Measurements from ENCODE around the gene LRFN5. TPM values are rescaled to one million over a fixed set of nuclear protein-coding genes. Genes with fewer than 3 reads are reported as not detected.

LRFN5 gene
- total RNA-seq, 4 donors from 2014 or later, result 2.9 to 9.3 (median 5.0) TPM

DNA sequence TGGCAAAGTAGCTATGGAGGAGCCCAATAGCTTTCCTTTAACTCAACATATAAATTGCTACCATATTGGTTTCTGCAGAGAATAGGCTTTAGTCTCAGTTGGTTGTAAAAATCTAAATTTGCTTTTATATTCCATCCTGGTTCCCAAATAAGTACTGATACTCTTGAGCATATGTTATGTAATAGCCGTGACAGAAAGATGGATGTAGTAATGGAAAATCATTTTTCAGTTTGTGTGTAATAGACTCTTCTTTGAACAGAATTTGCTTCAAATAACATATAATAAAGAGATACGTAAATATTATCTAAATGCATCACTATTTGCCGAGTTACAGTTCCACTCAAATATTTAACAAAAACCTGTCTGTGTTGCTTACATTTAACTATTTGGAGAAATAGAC, 271.6 kb downstream of the LRFN5 start:
- Histone ChIP-seq H3K4me3 (no peak overlapping the region), H3K9me3 (no peaks in the 10 kb centered on the region), H3K27me3 (no peaks in the 10 kb centered on the region), H3K4me1 (peaks cover 0 to 5% (median 0%) of the 10 kb centered on the region in 3 donors), H3K36me3 (no peaks in the 10 kb centered on the region), H3K27ac (no peak overlapping the region)
- WGBS, 2 donors (ENCODE audit: low coverage in 1 of 2), result 76 to 80% methylated on average over 3 of the region's 3 CpGs
- TF ChIP-seq POLR2AphosphoS5 (IDR thresholded peaks at IDR 0.05), result no peak
- TF ChIP-seq POLR2A (IDR thresholded peaks at IDR 0.05), result no peak
- TF ChIP-seq EP300 (IDR thresholded peaks at IDR 0.05), result no peak
- TF ChIP-seq, protein P1, sequence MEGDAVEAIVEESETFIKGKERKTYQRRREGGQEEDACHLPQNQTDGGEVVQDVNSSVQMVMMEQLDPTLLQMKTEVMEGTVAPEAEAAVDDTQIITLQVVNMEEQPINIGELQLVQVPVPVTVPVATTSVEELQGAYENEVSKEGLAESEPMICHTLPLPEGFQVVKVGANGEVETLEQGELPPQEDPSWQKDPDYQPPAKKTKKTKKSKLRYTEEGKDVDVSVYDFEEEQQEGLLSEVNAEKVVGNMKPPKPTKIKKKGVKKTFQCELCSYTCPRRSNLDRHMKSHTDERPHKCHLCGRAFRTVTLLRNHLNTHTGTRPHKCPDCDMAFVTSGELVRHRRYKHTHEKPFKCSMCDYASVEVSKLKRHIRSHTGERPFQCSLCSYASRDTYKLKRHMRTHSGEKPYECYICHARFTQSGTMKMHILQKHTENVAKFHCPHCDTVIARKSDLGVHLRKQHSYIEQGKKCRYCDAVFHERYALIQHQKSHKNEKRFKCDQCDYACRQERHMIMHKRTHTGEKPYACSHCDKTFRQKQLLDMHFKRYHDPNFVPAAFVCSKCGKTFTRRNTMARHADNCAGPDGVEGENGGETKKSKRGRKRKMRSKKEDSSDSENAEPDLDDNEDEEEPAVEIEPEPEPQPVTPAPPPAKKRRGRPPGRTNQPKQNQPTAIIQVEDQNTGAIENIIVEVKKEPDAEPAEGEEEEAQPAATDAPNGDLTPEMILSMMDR (IDR thresholded peaks at IDR 0.05), result no peak
- ATAC-seq, result no peak

DNA sequence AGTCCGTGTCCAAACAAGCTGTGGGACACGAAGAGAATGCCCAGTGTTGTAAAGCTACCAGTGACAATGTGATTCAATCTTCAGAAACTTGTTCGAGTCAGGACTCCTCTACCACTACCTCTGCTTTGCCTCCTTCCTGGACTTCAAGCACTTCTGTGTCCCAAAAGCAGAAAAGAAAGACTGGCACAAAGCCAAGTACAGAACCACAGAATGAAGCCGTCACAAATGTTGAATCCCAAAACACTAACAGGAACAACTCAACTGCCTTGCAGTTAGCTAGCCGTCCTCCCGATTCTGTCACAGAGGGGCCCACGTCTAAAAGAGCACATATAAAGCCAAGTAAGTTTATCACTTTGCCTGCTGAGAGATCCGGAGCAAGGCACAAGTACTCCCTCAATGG, 284.9 kb downstream of the LRFN5 start:
- no peaks in the 10 kb centered on the region for H3K27me3 ChIP-seq
- 67% methylated on average over 7 to 8 of the region's 8 CpGs for WGBS, 2 donors (ENCODE audit: low coverage in 1 of 2)
- H3K27ac ChIP-seq, result no peak overlapping the region
- no peaks in the 10 kb centered on the region for H3K9me3 ChIP-seq
- TF ChIP-seq POLR2A (IDR thresholded peaks at IDR 0.05), result no peak
- TF ChIP-seq POLR2AphosphoS5 (IDR thresholded peaks at IDR 0.05), result no peak
- TF ChIP-seq, protein P1 (IDR thresholded peaks at IDR 0.05), result no peak
- no peak for TF ChIP-seq EP300 (IDR thresholded peaks at IDR 0.05)
- no peak for ATAC-seq
- no peak overlapping the region for H3K4me3 ChIP-seq
- no peaks in the 10 kb centered on the region for H3K4me1 ChIP-seq
- H3K36me3 ChIP-seq, result no peaks in the 10 kb centered on the region

DNA sequence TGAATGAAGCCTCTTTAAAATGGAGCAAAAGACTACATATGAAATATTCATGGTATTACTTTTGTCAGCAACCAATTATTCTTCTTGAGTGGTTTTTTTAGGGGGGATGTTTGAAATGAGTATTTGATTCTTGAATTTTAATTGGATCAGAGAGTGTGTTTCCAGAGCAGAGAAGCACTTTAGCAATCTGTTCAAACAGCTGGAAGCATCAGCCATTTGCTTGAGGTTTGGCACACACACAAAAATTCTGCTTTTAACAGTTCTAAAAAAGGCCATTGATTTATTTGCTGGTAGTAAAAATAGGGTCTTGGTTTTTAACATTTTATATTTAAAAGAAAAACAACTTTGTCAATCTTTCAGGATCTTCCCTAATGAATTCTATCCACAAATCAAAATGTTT, 292.7 kb downstream of the LRFN5 start:
- TF ChIP-seq, protein P1 (IDR thresholded peaks at IDR 0.05), result no peak
- TF ChIP-seq POLR2AphosphoS5 (IDR thresholded peaks at IDR 0.05) (no peak), POLR2A (IDR thresholded peaks at IDR 0.05) (no peak), EP300 (IDR thresholded peaks at IDR 0.05) (no peak)
- Histone ChIP-seq H3K9me3 (no peaks in the 10 kb centered on the region), H3K27ac (no peak overlapping the region), H3K27me3 (no peaks in the 10 kb centered on the region), H3K4me3 (no peak overlapping the region), H3K4me1 (no peaks in the 10 kb centered on the region), H3K36me3 (no peaks in the 10 kb centered on the region)
- ATAC-seq, result no peak

DNA sequence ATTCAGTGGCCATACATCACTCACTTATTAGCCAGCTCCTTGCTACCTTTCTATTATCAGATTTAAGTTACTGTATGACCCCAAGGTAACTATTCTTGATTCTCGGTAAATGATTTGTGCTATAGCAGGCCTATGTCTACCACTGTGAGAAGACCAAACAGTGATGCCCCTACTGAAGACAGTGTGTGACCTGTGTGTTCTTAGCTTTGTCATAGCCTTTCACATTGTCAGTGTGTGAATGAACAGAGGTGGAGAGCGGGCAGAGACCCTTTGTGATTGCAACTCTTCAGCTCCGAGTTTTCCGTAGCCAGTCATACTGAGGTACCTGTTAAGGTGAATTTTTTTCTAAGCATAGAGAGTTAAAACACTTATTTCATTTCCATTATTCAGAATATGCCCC, 294.0 kb downstream of the LRFN5 start:
- Histone ChIP-seq H3K27me3 (no peaks in the 10 kb centered on the region), H3K36me3 (no peaks in the 10 kb centered on the region), H3K9me3 (no peaks in the 10 kb centered on the region), H3K4me3 (no peak overlapping the region), H3K27ac (no peak overlapping the region), H3K4me1 (no peaks in the 10 kb centered on the region)
- 96 to 100% methylated on average over 3 to 4 of the region's 4 CpGs for WGBS, 2 donors (ENCODE audit: low coverage in 1 of 2)
- TF ChIP-seq POLR2AphosphoS5 (IDR thresholded peaks at IDR 0.05) (no peak), EP300 (IDR thresholded peaks at IDR 0.05) (no peak), POLR2A (IDR thresholded peaks at IDR 0.05) (no peak)
- TF ChIP-seq, protein P1 (IDR thresholded peaks at IDR 0.05), result no peak
- no peak for ATAC-seq

DNA sequence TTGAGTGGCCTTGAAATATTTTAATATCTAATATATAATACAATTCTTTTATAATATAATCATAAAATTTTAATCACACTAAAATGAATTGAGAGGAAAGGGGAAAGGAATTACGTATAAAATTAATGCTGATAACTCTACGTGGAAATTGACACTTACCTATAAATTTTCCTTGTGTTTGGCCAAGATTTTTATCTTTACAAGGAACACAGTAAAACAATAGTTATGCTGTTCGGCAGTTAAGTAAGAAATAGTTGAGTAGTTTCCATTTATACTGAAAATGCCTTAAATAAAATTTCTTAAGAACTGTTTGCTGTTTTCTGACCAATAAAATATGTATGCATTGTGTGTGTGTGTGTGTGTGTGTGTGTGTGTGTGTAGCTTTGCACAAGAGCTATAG, 294.4 kb downstream of the LRFN5 start:
- Histone ChIP-seq H3K4me3 (no peak overlapping the region), H3K27ac (no peak overlapping the region), H3K36me3 (no peaks in the 10 kb centered on the region), H3K27me3 (no peaks in the 10 kb centered on the region), H3K4me1 (no peaks in the 10 kb centered on the region), H3K9me3 (no peaks in the 10 kb centered on the region)
- no peak for ATAC-seq
- 46 to 79% methylated on average over 3 of the region's 3 CpGs for WGBS, 2 donors (ENCODE audit: low coverage in 1 of 2)
- TF ChIP-seq EP300 (IDR thresholded peaks at IDR 0.05), result no peak
- TF ChIP-seq, protein P1 (IDR thresholded peaks at IDR 0.05), result no peak
- TF ChIP-seq POLR2AphosphoS5 (IDR thresholded peaks at IDR 0.05), result no peak
- no peak for TF ChIP-seq POLR2A (IDR thresholded peaks at IDR 0.05)
